WTC11 (cell line): ENCODE data around the gene ZNF397.

ENCODE experiments used
- ATF2 ChIP-seq: sonication (generic); formaldehyde crosslinking; IDR thresholded peaks from 2 replicates; pipeline ENCODE4 v1.8.1; 2022; ENCODE audit warnings: low read depth, missing genetic modification reagents, borderline replicate concordance
- CTCF ChIP-seq: fragments of 200-600 bp; IDR thresholded peaks from 2 replicates; pipeline ENCODE4 v1.8.0; 2022; ENCODE audit warnings: antibody characterized with exemption
- ELF4 ChIP-seq: sonication (generic); formaldehyde crosslinking; IDR thresholded peaks from 2 replicates; pipeline ENCODE4 v1.8.1; 2022; ENCODE audit warnings: low read depth, mild to moderate bottlenecking, moderate library complexity, missing genetic modification reagents
- ETV6 ChIP-seq: sonication (generic); formaldehyde crosslinking; IDR thresholded peaks from 2 replicates; pipeline ENCODE4 v1.8.1; 2022; ENCODE audit warnings: mild to moderate bottlenecking, missing genetic modification reagents
- MAX ChIP-seq: sonication (generic); formaldehyde crosslinking; IDR thresholded peaks from 2 replicates; pipeline ENCODE4 v1.8.0; 2022; ENCODE audit warnings: mild to moderate bottlenecking, missing genetic modification reagents
- NR3C1 ChIP-seq: sonication (generic); formaldehyde crosslinking; conservative IDR thresholded peaks from 2 replicates; pipeline ENCODE4 v1.8.1; 2023; ENCODE audit warnings: low read depth, mild to moderate bottlenecking, missing genetic modification reagents
- SMAD4 ChIP-seq: sonication (generic); formaldehyde crosslinking; IDR thresholded peaks from 2 replicates; pipeline ENCODE4 v1.8.0; 2022; ENCODE audit warnings: mild to moderate bottlenecking, missing genetic modification reagents
- SP1 ChIP-seq: sonication (generic); formaldehyde crosslinking; conservative IDR thresholded peaks from 2 replicates; pipeline ENCODE4 v1.8.1; 2022; ENCODE audit warnings: missing genetic modification reagents
- TF ChIP-seq, protein P1 (sequence below): sonication (generic); formaldehyde crosslinking; IDR thresholded peaks from 2 replicates; pipeline ENCODE4 v1.8.1; 2023; ENCODE audit warnings: mild to moderate bottlenecking, missing genetic modification reagents
- TF ChIP-seq, protein P2 (sequence below): fragments of 250-450 bp; sonication (Bioruptor Pico); IDR thresholded peaks from 2 replicates; pipeline ENCODE4 v1.9.0; 2021; ENCODE audit warnings: mild to moderate bottlenecking, borderline replicate concordance

GRCh38 chr18:35284841-35285240 is 44.0 kb downstream of the ZNF397 start:
- TF ChIP-seq ELF4 (no peak), ETV6 (CRISPR knock-in tag) (no peak), MAX (CRISPR knock-in tag) (no peak), ATF2 (CRISPR knock-in tag) (no peak), CTCF (no peak), NR3C1 (no peak), SMAD4 (CRISPR knock-in tag) (no peak), SP1 (CRISPR knock-in tag) (no peak)
- TF ChIP-seq, protein P1, sequence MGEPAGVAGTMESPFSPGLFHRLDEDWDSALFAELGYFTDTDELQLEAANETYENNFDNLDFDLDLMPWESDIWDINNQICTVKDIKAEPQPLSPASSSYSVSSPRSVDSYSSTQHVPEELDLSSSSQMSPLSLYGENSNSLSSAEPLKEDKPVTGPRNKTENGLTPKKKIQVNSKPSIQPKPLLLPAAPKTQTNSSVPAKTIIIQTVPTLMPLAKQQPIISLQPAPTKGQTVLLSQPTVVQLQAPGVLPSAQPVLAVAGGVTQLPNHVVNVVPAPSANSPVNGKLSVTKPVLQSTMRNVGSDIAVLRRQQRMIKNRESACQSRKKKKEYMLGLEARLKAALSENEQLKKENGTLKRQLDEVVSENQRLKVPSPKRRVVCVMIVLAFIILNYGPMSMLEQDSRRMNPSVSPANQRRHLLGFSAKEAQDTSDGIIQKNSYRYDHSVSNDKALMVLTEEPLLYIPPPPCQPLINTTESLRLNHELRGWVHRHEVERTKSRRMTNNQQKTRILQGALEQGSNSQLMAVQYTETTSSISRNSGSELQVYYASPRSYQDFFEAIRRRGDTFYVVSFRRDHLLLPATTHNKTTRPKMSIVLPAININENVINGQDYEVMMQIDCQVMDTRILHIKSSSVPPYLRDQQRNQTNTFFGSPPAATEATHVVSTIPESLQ = no peak
- TF ChIP-seq, protein P2, sequence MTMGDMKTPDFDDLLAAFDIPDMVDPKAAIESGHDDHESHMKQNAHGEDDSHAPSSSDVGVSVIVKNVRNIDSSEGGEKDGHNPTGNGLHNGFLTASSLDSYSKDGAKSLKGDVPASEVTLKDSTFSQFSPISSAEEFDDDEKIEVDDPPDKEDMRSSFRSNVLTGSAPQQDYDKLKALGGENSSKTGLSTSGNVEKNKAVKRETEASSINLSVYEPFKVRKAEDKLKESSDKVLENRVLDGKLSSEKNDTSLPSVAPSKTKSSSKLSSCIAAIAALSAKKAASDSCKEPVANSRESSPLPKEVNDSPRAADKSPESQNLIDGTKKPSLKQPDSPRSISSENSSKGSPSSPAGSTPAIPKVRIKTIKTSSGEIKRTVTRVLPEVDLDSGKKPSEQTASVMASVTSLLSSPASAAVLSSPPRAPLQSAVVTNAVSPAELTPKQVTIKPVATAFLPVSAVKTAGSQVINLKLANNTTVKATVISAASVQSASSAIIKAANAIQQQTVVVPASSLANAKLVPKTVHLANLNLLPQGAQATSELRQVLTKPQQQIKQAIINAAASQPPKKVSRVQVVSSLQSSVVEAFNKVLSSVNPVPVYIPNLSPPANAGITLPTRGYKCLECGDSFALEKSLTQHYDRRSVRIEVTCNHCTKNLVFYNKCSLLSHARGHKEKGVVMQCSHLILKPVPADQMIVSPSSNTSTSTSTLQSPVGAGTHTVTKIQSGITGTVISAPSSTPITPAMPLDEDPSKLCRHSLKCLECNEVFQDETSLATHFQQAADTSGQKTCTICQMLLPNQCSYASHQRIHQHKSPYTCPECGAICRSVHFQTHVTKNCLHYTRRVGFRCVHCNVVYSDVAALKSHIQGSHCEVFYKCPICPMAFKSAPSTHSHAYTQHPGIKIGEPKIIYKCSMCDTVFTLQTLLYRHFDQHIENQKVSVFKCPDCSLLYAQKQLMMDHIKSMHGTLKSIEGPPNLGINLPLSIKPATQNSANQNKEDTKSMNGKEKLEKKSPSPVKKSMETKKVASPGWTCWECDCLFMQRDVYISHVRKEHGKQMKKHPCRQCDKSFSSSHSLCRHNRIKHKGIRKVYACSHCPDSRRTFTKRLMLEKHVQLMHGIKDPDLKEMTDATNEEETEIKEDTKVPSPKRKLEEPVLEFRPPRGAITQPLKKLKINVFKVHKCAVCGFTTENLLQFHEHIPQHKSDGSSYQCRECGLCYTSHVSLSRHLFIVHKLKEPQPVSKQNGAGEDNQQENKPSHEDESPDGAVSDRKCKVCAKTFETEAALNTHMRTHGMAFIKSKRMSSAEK (CRISPR knock-in tag) = no peak
